Measurements from ENCODE around the gene CCDC28B. TPM values are rescaled to one million over a fixed set of nuclear protein-coding genes. Genes with fewer than 3 reads are reported as not detected.

The CCDC28B gene
- polyA plus RNA-seq, 1 donor from 2014 or later = 176 TPM

GRCh38 chr1:32232558-32233304, 32.3 kb downstream of the CCDC28B start:
- Histone ChIP-seq H3K9ac (ENCODE audit: low read length) (no peak overlapping the region), H3K36me3 (ENCODE audit: insufficient read depth, low read length) (peaks cover 5% of the 10 kb centered on the region), H3K4me2 (ENCODE audit: low read length) (no peak overlapping the region), H3F3A (ENCODE audit: insufficient read depth, low read length, poor library complexity, severe bottlenecking) (no peaks in the 10 kb centered on the region), H4K20me1 (ENCODE audit: insufficient read depth) (no peaks in the 10 kb centered on the region), H3K9me3 (ENCODE audit: low read length) (no peaks in the 10 kb centered on the region), H3K79me2 (replicated peaks; ENCODE audit: insufficient read depth, low read length) (no peaks in the 10 kb centered on the region), H3K27me3 (ENCODE audit: insufficient read depth, low read depth, low read length) (no peaks in the 10 kb centered on the region), H3K27ac (ENCODE audit: low read length) (no peak overlapping the region), H3K9me2 (ENCODE audit: insufficient read depth, low read length) (no peaks in the 10 kb centered on the region), H2AFZ (ENCODE audit: low read depth, low read length) (no peak overlapping the region), H3K4me3 (ENCODE audit: low read length) (no peak overlapping the region)
- TF ChIP-seq CTCF (IDR thresholded peaks at IDR 0.05; ENCODE audit: poor library complexity, severe bottlenecking) = no peak
- TF ChIP-seq EP300 (conservative IDR thresholded peaks at IDR 0.05; ENCODE audit: poor library complexity, severe bottlenecking) = no peak

GRCh38 chr1:32234792-32235191, 34.4 kb downstream of the CCDC28B start:
- Histone ChIP-seq H3K9ac (ENCODE audit: low read length) (no peak overlapping the region), H3K4me2 (ENCODE audit: low read length) (no peak overlapping the region), H3K27ac (ENCODE audit: low read length) (no peak overlapping the region), H3K9me2 (ENCODE audit: insufficient read depth, low read length) (no peaks in the 10 kb centered on the region), H4K20me1 (ENCODE audit: insufficient read depth) (no peaks in the 10 kb centered on the region), H2AFZ (ENCODE audit: low read depth, low read length) (no peak overlapping the region), H3K4me3 (ENCODE audit: low read length) (no peak overlapping the region), H3K36me3 (ENCODE audit: insufficient read depth, low read length) (peaks cover 4% of the 10 kb centered on the region), H3K79me2 (replicated peaks; ENCODE audit: insufficient read depth, low read length) (no peaks in the 10 kb centered on the region), H3K9me3 (ENCODE audit: low read length) (no peaks in the 10 kb centered on the region), H3K27me3 (ENCODE audit: insufficient read depth, low read depth, low read length) (peaks cover 3% of the 10 kb centered on the region), H3F3A (ENCODE audit: insufficient read depth, low read length, poor library complexity, severe bottlenecking) (no peaks in the 10 kb centered on the region)
- TF ChIP-seq MXI1 (conservative IDR thresholded peaks at IDR 0.05; ENCODE audit: poor library complexity, severe bottlenecking) (no peak), REST (IDR thresholded peaks at IDR 0.05; ENCODE audit: borderline replicate concordance) (no peak)

GRCh38 chr1:32239337-32239736, 38.9 kb downstream of the CCDC28B start:
- no peak overlapping the region for H3K27ac ChIP-seq (ENCODE audit: low read length)
- peaks cover 24% of the 10 kb centered on the region for H3K27me3 ChIP-seq (ENCODE audit: insufficient read depth, low read depth, low read length)
- no peaks in the 10 kb centered on the region for H3K36me3 ChIP-seq (ENCODE audit: insufficient read depth, low read length)
- H2AFZ ChIP-seq (ENCODE audit: low read depth, low read length) = no peak overlapping the region
- TF ChIP-seq RAD21 (conservative IDR thresholded peaks at IDR 0.05) = no peak
- no peak for TF ChIP-seq POLR2AphosphoS5 (IDR thresholded peaks at IDR 0.05)
- TF ChIP-seq TAF1 (IDR thresholded peaks at IDR 0.05; ENCODE audit: low read depth) = no peak
- TF ChIP-seq REST (IDR thresholded peaks at IDR 0.05; ENCODE audit: borderline replicate concordance) = no peak
- no peak for TF ChIP-seq EZH2 (IDR thresholded peaks at IDR 0.05; ENCODE audit: borderline replicate concordance, insufficient read depth, low read length, poor library complexity, severe bottlenecking)
- no peak for TF ChIP-seq CTCF (IDR thresholded peaks at IDR 0.05; ENCODE audit: poor library complexity, severe bottlenecking)
- TF ChIP-seq EP300 (conservative IDR thresholded peaks at IDR 0.05; ENCODE audit: poor library complexity, severe bottlenecking) = no peak
- TF ChIP-seq MXI1 (conservative IDR thresholded peaks at IDR 0.05; ENCODE audit: poor library complexity, severe bottlenecking) = no peak
- no peaks in the 10 kb centered on the region for H3K79me2 ChIP-seq (replicated peaks; ENCODE audit: insufficient read depth, low read length)
- no peak overlapping the region for H3K9ac ChIP-seq (ENCODE audit: low read length)
- no peaks in the 10 kb centered on the region for H3K9me3 ChIP-seq (ENCODE audit: low read length)
- H3K9me2 ChIP-seq (ENCODE audit: insufficient read depth, low read length) = no peaks in the 10 kb centered on the region
- H3F3A ChIP-seq (ENCODE audit: insufficient read depth, low read length, poor library complexity, severe bottlenecking) = no peaks in the 10 kb centered on the region
- no peak overlapping the region for H3K4me3 ChIP-seq (ENCODE audit: low read length)
- H4K20me1 ChIP-seq (ENCODE audit: insufficient read depth) = no peaks in the 10 kb centered on the region
- no peak overlapping the region for H3K4me2 ChIP-seq (ENCODE audit: low read length)
